NCI-H1105 treated with DMSO at 0.1 percent for 48 hours (cell line): ENCODE measurements around the gene PDCD7.
"Not testable (repeated sequence)": the region's sequence is repeated elsewhere in the genome, so short reads cannot be mapped to it uniquely, and the experiment has no call there.

ENCODE experiments used
- DNase-seq: peaks from one replicate; lab custom pipeline; 2025; lab: John Stamatoyannopoulos, UW

The PDCD7 gene

DNA sequence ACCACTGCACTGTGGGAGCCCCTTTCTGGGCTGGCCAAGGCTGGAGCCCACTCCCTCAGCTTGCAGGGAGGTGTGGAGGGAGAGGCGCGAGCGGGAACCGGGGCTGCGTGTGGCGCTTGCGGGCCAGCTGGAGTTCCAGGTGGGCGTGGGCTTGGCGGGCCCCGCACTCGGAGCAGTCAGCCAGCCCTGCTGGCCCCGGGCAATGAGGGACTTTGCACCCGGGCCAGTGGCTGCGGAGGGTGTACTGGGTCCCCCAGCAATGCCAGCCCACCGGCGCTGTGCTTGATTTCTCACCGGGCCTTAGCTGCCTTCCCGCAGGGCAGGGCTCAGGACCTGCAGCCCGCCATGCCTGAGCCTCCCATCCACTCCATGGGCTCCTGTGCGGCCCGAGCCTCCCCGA, 58.7 kb downstream of the PDCD7 start:
- DNase-seq: not testable (repeated sequence)

DNA sequence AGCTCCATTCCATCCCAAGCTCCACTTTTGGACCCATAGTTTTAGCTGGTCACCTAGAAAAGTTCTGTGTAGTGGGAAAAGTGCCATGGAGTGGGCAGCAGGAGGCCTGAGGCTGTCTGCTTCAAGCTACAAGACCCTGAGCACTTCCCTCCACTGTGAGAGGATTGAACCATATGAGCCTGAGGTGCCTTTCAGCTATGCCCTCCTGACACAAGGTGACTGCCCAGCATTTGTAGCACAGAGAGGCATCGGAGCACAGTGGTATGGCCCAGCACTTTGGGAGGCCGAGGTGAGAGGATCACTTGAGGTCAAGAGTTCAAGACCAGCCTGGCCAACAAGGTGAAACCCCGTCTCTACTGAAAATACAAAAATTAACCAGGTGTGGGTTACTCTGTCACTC, 61.0 kb downstream of the PDCD7 start:
- DNase-seq: no peak

DNA sequence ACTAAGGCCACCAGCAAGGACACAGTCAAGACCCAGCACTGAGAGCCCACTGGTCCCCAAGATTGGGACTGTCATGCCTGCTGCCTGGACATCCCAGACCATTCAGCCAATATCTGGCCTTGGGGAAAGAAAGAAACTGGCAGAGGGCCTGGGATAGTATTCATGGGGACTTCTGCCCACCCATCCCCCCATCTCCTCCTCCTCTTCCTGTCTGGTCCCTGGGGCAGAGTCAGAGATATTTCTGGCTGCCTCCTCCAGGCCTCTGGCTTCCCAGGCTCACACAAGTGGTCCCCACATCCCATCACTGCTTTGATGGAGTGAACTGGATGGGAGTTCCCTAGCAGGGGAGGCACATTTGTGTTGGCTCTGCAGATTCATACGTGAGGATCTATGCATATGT, 61.6 kb downstream of the PDCD7 start:
- DNase-seq: no peak

DNA sequence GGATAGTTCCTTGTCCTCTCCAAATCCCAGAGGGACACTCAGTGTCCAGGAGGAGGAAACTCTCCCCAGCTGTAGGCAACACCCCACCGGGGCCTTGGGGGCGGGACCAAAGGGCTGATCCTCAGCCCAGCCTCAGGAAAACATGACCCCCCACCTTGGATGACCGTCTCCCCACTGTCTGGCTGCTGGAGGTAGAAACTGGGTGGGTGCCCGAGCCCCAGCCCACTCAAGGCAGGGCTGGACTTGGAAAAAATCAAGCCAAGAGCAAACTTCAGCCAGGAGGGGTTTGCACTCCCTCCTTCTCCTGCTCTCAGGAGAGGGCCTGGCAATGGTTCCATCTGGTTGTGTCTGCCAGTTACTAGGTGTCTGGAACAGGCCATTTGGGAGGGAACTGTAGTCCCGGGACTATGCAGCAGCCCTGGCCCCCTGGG, 62.2 kb downstream of the PDCD7 start:
- DNase-seq: no peak

DNA sequence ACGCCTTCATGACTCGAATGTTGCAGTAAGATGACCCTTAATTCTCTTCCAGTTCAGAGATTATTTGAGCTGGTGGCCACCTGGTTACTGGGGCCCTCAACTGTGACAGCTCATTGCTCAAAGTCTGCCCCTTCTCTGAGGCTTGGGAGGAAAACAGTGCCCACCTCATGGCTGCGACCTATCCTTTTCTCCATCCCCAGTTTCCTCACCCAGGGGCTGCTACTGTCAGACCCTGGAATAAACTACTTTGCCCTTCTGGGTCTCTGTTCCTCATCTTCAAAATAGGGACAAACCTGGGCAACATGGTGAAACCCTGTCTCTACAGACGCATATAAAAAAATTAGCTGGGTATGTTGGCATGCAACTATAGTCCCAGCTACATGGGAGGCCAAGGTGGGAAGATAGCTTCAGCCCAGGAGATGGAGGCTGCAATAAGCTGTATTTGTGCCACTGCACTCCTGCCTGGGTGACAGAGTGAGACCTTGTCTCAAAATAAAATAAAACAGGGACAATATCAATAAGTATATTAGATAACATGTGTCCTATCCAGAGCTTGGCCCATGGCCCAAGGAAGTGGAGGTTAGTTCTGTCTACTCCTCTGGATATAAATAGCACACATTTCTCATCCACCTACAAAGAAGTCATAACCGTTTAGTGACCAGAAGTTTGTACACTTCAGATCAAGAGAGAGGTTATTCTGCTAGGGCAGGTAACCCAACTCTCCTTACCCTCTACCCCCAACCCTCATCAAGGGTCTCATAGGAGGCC, 63.6 kb downstream of the PDCD7 start:
- no peak for DNase-seq

DNA sequence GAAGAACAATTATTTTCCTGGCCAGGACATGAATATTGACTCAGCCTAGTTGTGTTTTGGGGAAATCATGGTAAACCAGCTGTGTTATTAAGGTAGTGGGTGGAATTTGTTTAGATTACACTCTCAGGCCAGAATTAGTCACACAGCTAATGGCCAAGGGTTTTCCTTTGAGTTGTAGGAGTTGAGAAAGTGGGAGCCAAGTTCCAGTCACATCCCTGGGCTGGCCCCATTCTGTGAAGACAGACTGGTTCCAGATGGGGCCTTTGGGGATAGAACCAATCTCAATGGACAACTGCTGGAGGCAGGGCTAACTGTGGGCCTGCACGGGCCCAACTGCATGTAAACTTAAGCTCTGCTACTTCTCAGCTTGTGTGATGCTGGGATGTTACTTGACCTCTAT, 64.4 kb downstream of the PDCD7 start:
- no peak for DNase-seq

DNA sequence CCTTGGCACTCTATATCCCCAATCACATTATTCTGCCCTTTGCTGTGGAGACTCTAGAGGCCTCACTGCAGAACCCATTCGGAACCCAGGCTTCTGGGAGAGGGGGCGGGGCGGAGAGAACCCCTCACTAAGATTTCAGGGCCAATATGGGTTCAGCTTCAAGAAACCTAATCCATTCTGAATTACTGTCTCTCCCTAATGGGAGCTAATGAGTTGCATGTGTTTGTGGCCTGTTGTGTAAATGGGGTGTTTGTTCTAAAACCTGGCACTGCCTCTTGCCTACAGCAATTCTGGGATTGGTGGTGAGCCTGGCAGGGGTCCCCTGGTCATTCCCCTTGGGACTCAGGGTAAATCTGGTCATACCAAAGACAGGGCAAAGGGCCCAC, 65.2 kb downstream of the PDCD7 start:
- DNase-seq: no peak

DNA sequence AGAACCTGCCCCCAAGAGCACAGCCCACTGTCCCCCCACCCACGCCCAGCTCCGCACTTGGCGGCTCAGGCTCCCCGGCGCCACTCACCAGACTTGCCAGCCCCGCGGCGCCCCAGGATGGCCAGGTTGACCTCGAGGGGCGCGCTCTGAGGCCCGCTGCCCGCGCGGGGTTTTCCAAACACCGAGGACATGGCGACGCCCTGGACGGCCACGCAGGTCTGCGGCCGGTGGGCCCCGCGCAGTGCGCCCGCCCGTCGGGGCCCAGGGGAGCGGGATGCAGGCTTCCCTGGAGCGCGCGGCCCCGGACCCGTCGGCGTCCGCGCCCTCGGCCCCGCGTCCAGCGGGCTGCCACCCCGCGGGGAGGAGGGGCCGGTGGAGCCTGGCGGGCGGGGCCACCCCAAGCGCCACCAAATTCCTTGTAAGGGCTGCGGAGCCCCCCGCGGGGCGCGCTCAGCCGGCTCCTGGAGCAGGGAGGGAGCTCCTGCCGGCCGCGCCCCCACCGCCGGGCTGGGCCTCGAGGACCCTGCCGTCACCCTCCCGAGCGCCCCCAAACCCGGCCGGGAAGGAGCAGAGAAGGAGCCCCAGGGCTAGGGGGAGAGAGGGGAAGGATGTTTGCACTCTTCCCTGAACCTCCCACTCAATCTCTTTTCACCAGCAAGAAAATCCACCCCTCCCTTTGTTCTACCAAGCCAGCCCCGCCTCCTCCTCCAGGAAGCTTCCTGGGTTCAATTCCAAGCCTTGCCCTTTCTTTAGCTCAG, 65.8 kb downstream of the PDCD7 start, which contains the start of gene RASL12:
Gene RASL12 (minus strand): TSS at position 347 of the 758 bp plus-strand sequence. CDS start 156 bp downstream, at position 191.
- DNase-seq: no peak
